DND-41 (cell line): ENCODE data around the gene ABHD12B.

Experiments
- ATAC-seq: fragments of 200-7000 bp; cut with Tn5 transposase; 3 replicates; pipeline ENCODE4 v1.9.1; 2021; ENCODE audit warnings: low read depth; ENCODE audit not compliant: insufficient read depth
- DNase-seq: peaks from one replicate; pipeline ENCODE4 v3.0.0-alpha.2; 2020
- H2AFZ ChIP-seq: 2 replicates; pipeline ENCODE4 v1.6.0; 2012; ENCODE audit warnings: low read depth, low read length
- H3K27ac ChIP-seq: 2 replicates; pipeline ENCODE4 v1.5.1; 2012; ENCODE audit warnings: low read length, inconsistent platforms
- H3K27me3 ChIP-seq: fragments of 200-600 bp; sonication (generic); 2 replicates; pipeline ENCODE4 v1.6.0; 2012; ENCODE audit warnings: low read length, mild to moderate bottlenecking, inconsistent platforms; ENCODE audit not compliant: insufficient read depth, poor library complexity
- H3K36me3 ChIP-seq: 2 replicates; pipeline ENCODE4 v1.5.1; 2012; ENCODE audit warnings: low read length, inconsistent platforms; ENCODE audit not compliant: insufficient read depth
- H3K4me1 ChIP-seq: 2 replicates; pipeline ENCODE4 v1.5.1; 2012; ENCODE audit warnings: mild to moderate bottlenecking, low read length; ENCODE audit not compliant: insufficient read depth
- H3K4me2 ChIP-seq: 2 replicates; pipeline ENCODE4 v1.6.0; 2012; ENCODE audit warnings: mild to moderate bottlenecking, moderate library complexity, low read length, inconsistent platforms; ENCODE audit not compliant: insufficient read depth
- H3K4me3 ChIP-seq, 2 experiments: fragments of 200-600 bp in 1 of 2; shearing (Covaris generic) in 1 of 2; 2 replicates each; pipeline ENCODE4 v1.5.1; 2012 to 2016; ENCODE audit warnings: inconsistent platforms in 2 of 2, low read length in 2 of 2, mild to moderate bottlenecking in 2 of 2, low read depth in 1 of 2, moderate library complexity in 1 of 2
- H3K79me2 ChIP-seq: 2 replicates; pipeline ENCODE4 v1.6.0; 2012; ENCODE audit warnings: low read length, inconsistent platforms; ENCODE audit not compliant: insufficient read depth
- H3K9ac ChIP-seq: 2 replicates; pipeline ENCODE4 v1.6.0; 2012; ENCODE audit warnings: low read depth, mild to moderate bottlenecking, inconsistent platforms, low read length, moderate library complexity
- H3K9me3 ChIP-seq: 2 replicates; pipeline ENCODE4 v1.5.1; 2012; ENCODE audit warnings: low read length, moderate library complexity, mild to moderate bottlenecking, inconsistent platforms; ENCODE audit not compliant: insufficient read depth, severe bottlenecking
- H4K20me1 ChIP-seq: 2 replicates; pipeline ENCODE4 v1.6.0; 2012; ENCODE audit warnings: low read length; ENCODE audit not compliant: insufficient read depth
- CTCF ChIP-seq: IDR thresholded peaks from 2 replicates; pipeline ENCODE4 v1.5.1; 2012; ENCODE audit warnings: borderline replicate concordance, low read length, moderate library complexity, mild to moderate bottlenecking; ENCODE audit not compliant: poor library complexity, severe bottlenecking; ENCODE audit errors: extremely low read depth
- EZH2 ChIP-seq: IDR thresholded peaks from 3 replicates; pipeline ENCODE4 v1.6.1; 2012; ENCODE audit warnings: borderline replicate concordance, low read depth, mild to moderate bottlenecking, moderate library complexity, low read length, inconsistent platforms; ENCODE audit not compliant: severe bottlenecking

ABHD12B gene

GRCh38 chr14:50823762-50824636, 47.9 kb upstream of the ABHD12B start:
- Histone ChIP-seq H3K4me3 (no peak overlapping the region), H3K79me2 (peaks cover 100% of the 10 kb centered on the region), H3K27ac (no peak overlapping the region), H2AFZ (no peak overlapping the region), H3K9me3 (no peaks in the 10 kb centered on the region), H4K20me1 (peaks cover 55% of the 10 kb centered on the region), H3K9ac (no peak overlapping the region), H3K4me1 (peaks cover 60% of the 10 kb centered on the region), H3K27me3 (no peaks in the 10 kb centered on the region), H3K36me3 (peaks cover 37% of the 10 kb centered on the region), H3K4me2 (no peak overlapping the region)
- ATAC-seq = no peak
- no peak for DNase-seq
- TF ChIP-seq CTCF = no peak
- no peak for TF ChIP-seq EZH2

- Histone ChIP-seq H3K79me2 (peaks cover 100% of the 10 kb centered on the region), H4K20me1 (peaks cover 68% of the 10 kb centered on the region)
- no peak for ATAC-seq
Observed at GRCh38 chr14:50825307-50825706, 46.5 kb upstream of the ABHD12B start.

GRCh38 chr14:50826681-50827080, 45.2 kb upstream of the ABHD12B start:
- Histone ChIP-seq H3K36me3 (peaks cover 32% of the 10 kb centered on the region), H4K20me1 (peaks cover 61% of the 10 kb centered on the region), H3K4me3 (no peak overlapping the region), H3K9me3 (no peaks in the 10 kb centered on the region), H3K4me2 (no peak overlapping the region), H3K27ac (no peak overlapping the region), H3K79me2 (peaks cover 91% of the 10 kb centered on the region), H2AFZ (no peak overlapping the region), H3K27me3 (no peaks in the 10 kb centered on the region), H3K4me1 (peaks cover 67% of the 10 kb centered on the region), H3K9ac (no peak overlapping the region)
- DNase-seq = no peak
- TF ChIP-seq EZH2 (no peak), CTCF (no peak)
- no peak for ATAC-seq

More at GRCh38 chr14:50825307-50825706, 46.5 kb upstream of the ABHD12B start:
- DNase-seq = no peak
- Histone ChIP-seq H3K4me1 (peaks cover 73% of the 10 kb centered on the region), H2AFZ (no peak overlapping the region), H3K9ac (no peak overlapping the region), H3K27ac (no peak overlapping the region), H3K9me3 (no peaks in the 10 kb centered on the region), H3K4me3 (no peak overlapping the region), H3K4me2 (no peak overlapping the region), H3K27me3 (no peaks in the 10 kb centered on the region), H3K36me3 (peaks cover 37% of the 10 kb centered on the region)
- TF ChIP-seq EZH2 (no peak), CTCF (no peak)
